Glomerular endothelial cell (primary cell): ENCODE results near the gene HELT. TPM values are rescaled to one million over a fixed set of nuclear protein-coding genes. Genes with fewer than 3 reads are reported as not detected.

Experiments used
- DNase-seq: peaks from one replicate; pipeline ENCODE4 v3.0.0-alpha.2; 2011; ENCODE audit warnings: low read depth, low spot score; ENCODE audit errors: extremely low read depth
- total RNA-seq: library from RNA; depleted of rRNA; stranded (reverse); fragments of >200 nt; gene quantifications from 2 replicates; pipeline ENCODE4 v1.2.3, GENCODE V29; 2015

The HELT gene
- total RNA-seq, 1 donor from 2014 or later, result not detected

DNA sequence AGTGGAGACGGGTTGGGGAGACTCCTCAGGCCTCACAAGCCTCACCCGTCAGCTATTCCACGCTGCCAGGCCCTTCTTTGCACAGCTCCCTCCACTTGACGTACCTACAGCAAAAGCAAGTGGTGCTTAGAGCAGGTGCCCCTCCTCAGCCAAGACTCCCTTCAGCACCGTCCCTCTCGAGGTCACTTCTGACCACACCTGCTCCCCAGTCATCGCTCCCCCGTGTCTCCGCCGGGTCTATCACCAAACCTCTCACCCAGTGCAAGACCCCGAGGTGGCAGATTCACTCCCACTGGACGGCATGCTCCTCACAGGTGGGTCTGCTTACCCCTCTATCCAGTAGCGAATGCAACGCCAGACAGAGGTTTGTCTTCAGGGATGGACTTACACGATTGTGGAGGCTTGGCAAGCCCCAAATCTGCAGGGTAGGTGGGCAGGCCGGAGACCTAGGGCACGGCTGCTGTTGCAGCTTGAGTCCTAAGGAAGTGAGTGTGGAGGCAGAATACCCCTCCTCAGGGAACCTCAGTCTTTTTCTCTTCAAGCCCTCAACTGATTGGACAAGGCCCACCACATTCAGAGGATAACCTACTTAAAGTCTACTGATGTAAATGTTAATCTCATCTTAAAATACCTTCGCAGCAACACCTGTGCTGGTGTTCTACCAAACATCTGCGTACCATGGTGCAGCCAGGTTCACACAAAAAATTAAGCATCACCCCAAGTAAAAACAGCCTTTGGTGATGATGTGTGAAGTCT is 14.5 kb upstream of the HELT start:
- DNase-seq, result no peak

- no peak for DNase-seq
These were observed 13.6 kb upstream of the HELT start for GRCh38 chr4:185004562-185005218.

DNA sequence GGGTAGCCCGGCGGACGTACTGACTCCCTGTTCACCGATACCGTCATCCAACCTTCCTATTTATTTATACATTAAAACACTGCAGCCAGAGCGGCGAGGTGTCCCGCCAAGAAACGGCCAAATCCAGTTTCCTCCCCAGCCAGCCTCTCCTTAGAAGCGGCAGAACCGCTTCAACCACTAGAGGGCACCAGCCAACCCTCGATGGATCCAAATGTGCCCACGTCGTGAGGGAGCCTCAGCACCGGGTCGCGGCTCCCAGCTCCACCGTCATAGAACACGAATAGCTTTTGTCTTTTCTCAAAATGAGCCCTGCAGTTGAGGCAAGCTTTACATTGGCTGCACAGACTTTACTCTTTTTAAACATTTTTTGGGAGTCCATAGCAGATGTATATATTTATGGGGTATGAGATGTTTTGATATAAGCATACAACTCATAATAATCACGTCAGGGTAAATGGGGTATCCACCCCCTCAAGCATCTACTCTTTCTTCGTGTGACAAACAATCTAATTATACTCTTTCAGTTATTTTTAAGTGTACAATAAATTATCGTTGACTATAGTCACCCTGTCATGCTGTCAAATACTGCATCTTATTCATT is 13.0 kb upstream of the HELT start:
- DNase-seq, result peak; percentile 41

DNA sequence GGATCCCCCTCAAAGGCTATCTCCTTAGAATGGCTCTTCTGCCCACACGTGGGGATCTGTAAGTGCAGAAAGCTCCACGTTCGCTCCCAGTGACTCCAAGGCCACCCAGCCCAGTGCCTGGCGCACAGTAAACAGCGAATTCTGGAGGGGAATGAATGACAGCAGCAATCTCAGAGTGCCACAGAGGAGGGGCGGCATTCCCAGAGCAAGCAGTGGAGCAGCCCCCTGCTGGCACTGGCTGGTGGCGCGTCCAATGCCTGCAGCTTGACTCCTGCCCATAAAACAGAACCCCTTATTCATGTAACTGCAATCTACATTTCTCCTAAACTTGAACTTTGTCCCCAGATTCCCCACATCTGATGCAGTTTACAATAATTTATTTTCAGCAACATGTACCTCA is 6.9 kb upstream of the HELT start:
- DNase-seq, result no peak

DNA sequence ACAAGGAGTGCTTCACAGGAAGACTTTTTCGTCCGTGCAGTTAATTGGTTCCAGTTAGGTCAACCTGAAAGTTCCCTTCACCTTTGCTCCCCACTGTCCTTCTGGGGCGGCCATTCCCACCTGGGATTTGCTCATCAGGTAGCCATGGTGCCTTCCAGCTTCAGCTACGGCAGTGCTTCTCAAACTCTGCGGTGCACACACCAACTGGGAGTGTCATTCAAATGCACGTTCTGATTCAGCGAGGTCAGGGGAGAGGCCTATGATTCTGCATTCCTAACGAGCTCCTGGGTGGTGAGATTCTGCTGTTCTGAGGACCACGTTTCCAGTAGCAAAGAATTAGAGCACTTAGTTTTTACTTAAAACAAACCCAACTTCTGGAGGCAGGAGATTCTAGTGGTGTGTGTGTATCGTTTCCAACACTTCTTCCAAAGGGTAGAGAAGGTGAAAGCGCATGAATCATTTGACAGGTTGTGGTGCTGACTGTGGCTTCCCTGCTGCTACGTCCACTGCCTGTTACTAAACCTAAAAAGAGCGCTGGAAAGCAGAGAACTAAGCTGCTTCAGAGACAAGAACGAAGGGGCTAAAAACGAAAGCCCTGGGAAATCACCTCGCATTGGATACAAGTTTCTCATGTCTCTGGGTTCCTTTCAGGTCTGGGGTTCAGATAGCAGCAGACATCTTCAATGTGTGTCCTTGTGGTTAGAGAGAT is 4.7 kb upstream of the HELT start:
- DNase-seq, result no peak

- DNase-seq, result no peak
These were observed 3.2 kb upstream of the HELT start for GRCh38 chr4:185015108-185015507.

DNA sequence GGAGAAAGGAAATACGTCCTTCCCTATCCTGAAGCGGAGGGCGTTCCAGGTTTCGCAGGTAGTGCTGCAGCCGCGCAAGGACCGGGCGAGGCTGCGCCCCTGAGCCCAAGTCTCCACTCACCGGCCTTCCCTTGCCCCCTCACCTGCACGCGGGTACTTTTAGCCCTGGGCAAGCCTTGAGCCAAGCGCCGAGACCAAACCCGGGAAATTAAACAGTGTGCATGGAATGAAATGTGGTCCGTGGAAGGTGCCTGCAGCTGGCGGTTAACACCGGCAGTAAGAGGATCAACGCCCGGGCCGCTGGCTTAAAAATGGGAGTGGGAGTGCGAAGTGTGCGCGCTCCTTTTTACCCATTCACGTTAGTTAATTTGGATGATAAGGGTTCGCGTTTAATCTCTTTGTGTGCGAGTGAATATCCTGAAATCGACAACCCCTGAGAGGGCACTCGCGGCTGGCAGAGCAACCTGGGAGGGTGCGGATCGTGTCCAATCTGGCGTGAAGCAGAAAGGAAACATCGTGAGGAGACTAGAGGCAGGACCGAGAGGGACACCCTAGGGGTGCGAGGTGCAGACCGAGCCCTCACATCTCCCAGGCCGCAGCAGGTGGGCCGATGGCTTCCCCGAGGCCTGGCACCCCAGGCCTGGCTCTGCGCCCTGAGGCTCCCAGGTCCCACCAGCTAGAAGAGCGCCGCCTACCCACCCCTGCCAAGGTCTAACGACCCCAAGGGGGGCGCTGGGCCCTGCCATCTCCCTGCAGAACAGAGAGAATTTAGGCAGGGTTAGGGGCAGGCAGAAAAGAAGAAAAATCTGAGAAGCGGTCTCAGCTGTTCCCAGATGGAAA is 2.0 kb upstream of the HELT start:
- no peak for DNase-seq

- DNase-seq, result no peak
These were observed 1.1 kb upstream of the HELT start for GRCh38 chr4:185016946-185017758.

- no peak for DNase-seq
These were observed 655 bp downstream of the HELT start for GRCh38 chr4:185018834-185019455.

DNA sequence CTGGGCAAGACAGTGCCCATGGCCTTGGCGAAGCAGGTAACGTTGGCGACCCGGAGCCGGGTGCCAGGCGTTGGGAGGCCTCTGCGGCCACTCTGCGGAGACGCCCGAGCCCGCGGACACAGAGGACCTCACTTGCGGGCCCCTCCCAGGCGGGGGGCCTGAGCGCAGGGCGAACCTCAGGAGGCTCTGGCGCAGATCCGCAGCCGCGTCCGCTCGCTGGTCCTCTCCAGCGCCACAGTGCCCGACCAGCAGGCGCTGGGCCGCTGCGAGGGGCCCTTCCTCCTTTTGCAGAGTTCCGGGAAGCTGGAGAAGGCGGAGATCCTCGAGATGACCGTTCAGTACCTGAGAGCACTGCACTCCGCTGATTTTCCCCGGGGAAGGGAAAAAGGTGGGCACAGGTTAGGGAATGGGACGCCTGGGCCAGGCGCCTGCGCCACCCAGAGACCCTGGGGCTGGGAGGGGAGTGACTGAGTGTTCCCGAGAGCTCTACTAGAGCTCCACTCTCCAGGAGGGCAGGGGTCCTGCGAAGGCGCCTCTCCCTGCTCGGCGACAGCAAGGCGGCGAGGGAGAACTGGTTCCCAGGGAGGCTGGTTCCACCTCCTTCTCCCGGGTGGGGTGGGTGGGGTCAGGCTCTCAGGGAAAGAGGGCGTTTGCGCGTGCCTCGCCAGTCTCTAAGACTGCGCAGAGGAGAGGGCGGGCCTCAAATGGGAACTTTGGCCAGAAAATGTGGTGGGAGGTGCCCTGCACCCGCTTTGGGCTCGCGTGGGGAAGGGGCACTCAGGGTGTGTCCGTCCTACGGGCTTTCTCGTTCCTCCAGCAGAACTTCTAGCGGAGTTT is 1.4 kb downstream of the HELT start:
- no peak for DNase-seq

DNA sequence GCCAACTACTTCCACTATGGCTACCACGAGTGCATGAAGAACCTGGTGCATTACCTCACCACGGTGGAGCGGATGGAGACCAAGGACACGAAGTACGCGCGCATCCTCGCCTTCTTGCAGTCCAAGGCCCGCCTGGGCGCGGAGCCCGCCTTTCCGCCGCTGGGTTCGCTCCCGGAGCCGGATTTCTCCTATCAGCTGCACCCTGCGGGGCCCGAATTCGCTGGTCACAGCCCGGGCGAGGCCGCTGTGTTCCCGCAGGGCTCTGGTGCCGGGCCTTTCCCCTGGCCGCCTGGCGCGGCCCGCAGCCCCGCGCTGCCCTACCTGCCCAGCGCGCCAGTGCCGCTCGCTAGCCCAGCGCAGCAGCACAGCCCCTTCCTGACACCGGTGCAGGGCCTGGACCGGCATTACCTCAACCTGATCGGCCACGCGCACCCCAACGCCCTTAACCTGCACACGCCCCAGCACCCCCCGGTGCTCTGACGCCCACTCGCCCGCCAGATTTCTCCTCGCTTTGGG is 2.1 kb downstream of the HELT start:
- DNase-seq, result no peak

- DNase-seq, result no peak
These were observed 2.8 kb downstream of the HELT start for GRCh38 chr4:185020863-185021761.

GRCh38 chr4:185023471-185023870 is 5.2 kb downstream of the HELT start:
- DNase-seq, result no peak

DNA sequence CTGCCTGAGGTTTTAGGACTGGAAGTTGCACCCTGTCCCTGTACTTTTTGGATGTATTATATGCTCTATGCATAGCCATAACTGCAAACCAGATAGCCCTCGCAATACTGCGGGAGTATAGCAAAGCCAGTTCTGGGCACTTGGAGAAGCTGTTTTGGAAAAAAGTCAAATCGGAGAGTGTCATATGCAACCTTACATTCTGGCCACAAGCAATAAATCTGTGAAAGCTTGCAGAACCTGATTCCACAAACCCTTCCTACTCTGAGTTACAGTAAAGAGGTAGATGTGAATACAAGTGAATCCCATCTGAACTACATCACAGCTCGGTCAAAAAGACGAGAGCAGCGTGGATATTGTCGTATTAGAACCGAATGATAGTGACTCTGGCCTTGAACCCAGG is 10.3 kb downstream of the HELT start:
- DNase-seq, result no peak

GRCh38 chr4:185031611-185032010 is 13.3 kb downstream of the HELT start:
- DNase-seq, result no peak

GRCh38 chr4:185033072-185033471 is 14.8 kb downstream of the HELT start:
- DNase-seq, result no peak

DNA sequence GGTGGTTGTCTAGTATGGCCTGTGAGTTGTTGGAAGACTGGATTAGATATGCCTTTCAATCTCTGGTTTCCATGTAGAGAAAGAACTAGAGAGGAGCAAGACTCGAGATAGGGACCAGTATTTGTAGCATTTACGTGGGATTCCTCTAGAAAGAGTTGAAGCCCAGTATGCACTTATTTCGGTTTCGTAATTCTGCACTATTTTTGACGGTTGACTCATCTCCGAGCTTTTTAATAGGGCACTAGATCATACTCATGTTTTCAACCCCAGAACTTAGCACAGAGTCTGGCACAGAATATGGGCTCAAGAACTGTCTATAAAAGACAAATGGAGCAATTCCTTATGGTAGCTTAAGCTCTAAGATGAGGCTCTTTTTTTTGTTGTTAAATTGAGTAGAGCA is 15.7 kb downstream of the HELT start:
- DNase-seq, result no peak
